ENCODE data around the gene CYCS.

GRCh38 chr7:25073451-25073850 lies 51.6 kb downstream of the CYCS start:
- no peak for TF ChIP-seq POLR2AphosphoS5 (IDR thresholded peaks at IDR 0.05; ENCODE audit: low read depth, low read length)
- TF ChIP-seq TAF1 (IDR thresholded peaks at IDR 0.05; ENCODE audit: borderline replicate concordance, insufficient read depth, low read length) = no peak
- TF ChIP-seq REST (IDR thresholded peaks at IDR 0.05; ENCODE audit: insufficient read depth in 1 of 2, low read depth in 2 of 2, low read length in 2 of 2) = no peak

All from PFSK-1 (cell line).